Mesenchymal stem cell (in vitro differentiated cells and primary cell): ENCODE data around the gene KCTD17. TPM values are rescaled to one million over a fixed set of nuclear protein-coding genes. Genes with fewer than 3 reads are reported as not detected.

Experiments used
- DNase-seq: peaks from one replicate; pipeline ENCODE4 v3.0.0-alpha.2; 2013
- H2AFZ ChIP-seq: one replicate; pipeline ENCODE4 v1.6.1; 2013; ENCODE audit warnings: low read depth, mild to moderate bottlenecking, control low read depth, inconsistent platforms, low read length, moderate library complexity
- H2AK5ac ChIP-seq: 2 replicates; pipeline ENCODE4 v1.6.1; 2013; ENCODE audit warnings: low read length, moderate library complexity, mild to moderate bottlenecking, inconsistent platforms; ENCODE audit not compliant: severe bottlenecking
- H2BK120ac ChIP-seq: one replicate; pipeline ENCODE4 v1.6.1; 2013; ENCODE audit warnings: low read depth, mild to moderate bottlenecking, inconsistent platforms, low read length, moderate library complexity
- H2BK12ac ChIP-seq, 2 experiments: one replicate each; pipeline ENCODE4 v1.6.1; 2013; ENCODE audit warnings: inconsistent platforms in 2 of 2, low read length in 2 of 2, mild to moderate bottlenecking in 2 of 2, moderate library complexity in 2 of 2, control low read depth in 1 of 2
- H2BK15ac ChIP-seq: one replicate; pipeline ENCODE4 v1.6.1; 2013; ENCODE audit warnings: mild to moderate bottlenecking, low read depth, inconsistent platforms; ENCODE audit not compliant: poor library complexity, severe bottlenecking
- H2BK5ac ChIP-seq: 2 replicates; pipeline ENCODE4 v1.6.1; 2013; ENCODE audit warnings: low read depth, mild to moderate bottlenecking, low read length, control low read depth, inconsistent platforms; ENCODE audit not compliant: poor library complexity, severe bottlenecking
- H3K14ac ChIP-seq, 2 experiments: one replicate each; pipeline ENCODE4 v1.6.1; 2013; ENCODE audit warnings: inconsistent platforms in 2 of 2, low read length in 2 of 2, control low read depth in 1 of 2, mild to moderate bottlenecking in 1 of 2, moderate library complexity in 1 of 2
- H3K18ac ChIP-seq, 2 experiments: one replicate each; pipeline ENCODE4 v1.6.1; 2013; ENCODE audit warnings: inconsistent platforms in 2 of 2, low read length in 2 of 2, control low read depth in 1 of 2, low read depth in 1 of 2, mild to moderate bottlenecking in 1 of 2
- H3K23ac ChIP-seq, 2 experiments: one replicate each; pipeline ENCODE4 v1.6.1; 2013; ENCODE audit warnings: inconsistent platforms in 2 of 2, low read length in 2 of 2, mild to moderate bottlenecking in 2 of 2, moderate library complexity in 2 of 2, control low read depth in 1 of 2
- H3K27ac ChIP-seq: 2 replicates; pipeline ENCODE4 v1.5.1; 2013; ENCODE audit warnings: mild to moderate bottlenecking, moderate library complexity, low read length, control low read depth, inconsistent platforms; ENCODE audit not compliant: poor library complexity, severe bottlenecking
- H3K27me3 ChIP-seq, 2 experiments: 2 replicates each; pipeline versions ENCODE4 v1.6.1 to v1.7.0; 2013; ENCODE audit warnings: low read length in 2 of 2, mild to moderate bottlenecking in 2 of 2, moderate library complexity in 2 of 2, control low read depth in 1 of 2, inconsistent platforms in 1 of 2; ENCODE audit not compliant: control insufficient read depth in 1 of 2, insufficient read depth in 1 of 2
- H3K36me3 ChIP-seq, 2 experiments: 2 replicates each; pipeline versions ENCODE4 v1.6.1 to v1.7.0; 2013; ENCODE audit warnings: low read length in 2 of 2, control low read depth in 1 of 2, inconsistent platforms in 1 of 2, low read depth in 1 of 2, mild to moderate bottlenecking in 1 of 2; ENCODE audit not compliant: insufficient read depth in 2 of 2, control insufficient read depth in 1 of 2
- H3K4ac ChIP-seq, 2 experiments: one replicate each; pipeline ENCODE4 v1.6.1; 2013; ENCODE audit warnings: inconsistent platforms in 2 of 2, low read length in 2 of 2, mild to moderate bottlenecking in 2 of 2, moderate library complexity in 2 of 2, control low read depth in 1 of 2, low read depth in 1 of 2
- H3K4me1 ChIP-seq: 2 replicates; pipeline ENCODE4 v1.6.1; 2013; ENCODE audit warnings: low read depth, low read length, control low read depth; ENCODE audit not compliant: control insufficient read depth, insufficient read depth
- H3K4me2 ChIP-seq: 2 replicates; pipeline ENCODE4 v1.6.1; 2013; ENCODE audit warnings: low read length, mild to moderate bottlenecking, inconsistent platforms; ENCODE audit not compliant: poor library complexity, severe bottlenecking
- H3K4me3 ChIP-seq, 2 experiments: 2 replicates each; pipeline versions ENCODE4 v1.5.1 to v1.7.0; 2013; ENCODE audit warnings: low read length in 2 of 2, mild to moderate bottlenecking in 2 of 2, control low read depth in 1 of 2, low read depth in 1 of 2; ENCODE audit not compliant: insufficient read depth in 1 of 2
- H3K79me1 ChIP-seq: replicated peaks from 2 replicates; pipeline ENCODE4 v1.6.1; 2013; ENCODE audit warnings: mild to moderate bottlenecking, control low read depth, low read length, inconsistent platforms; ENCODE audit not compliant: poor library complexity, severe bottlenecking
- H3K9ac ChIP-seq: 2 replicates; pipeline ENCODE4 v1.7.0; 2013; ENCODE audit warnings: mild to moderate bottlenecking, low read length, moderate library complexity
- H3K9me3 ChIP-seq: 2 replicates; pipeline ENCODE4 v1.7.0; 2013; ENCODE audit warnings: mild to moderate bottlenecking, low read length; ENCODE audit not compliant: control insufficient read depth
- H4K8ac ChIP-seq: one replicate; pipeline ENCODE4 v1.6.1; 2013; ENCODE audit warnings: inconsistent platforms, mild to moderate bottlenecking, low read length, moderate library complexity
- H4K91ac ChIP-seq: one replicate; pipeline ENCODE4 v1.6.1; 2013; ENCODE audit warnings: mild to moderate bottlenecking, low read length, inconsistent platforms
- WGBS: methylation state at CpG from one replicate; pipeline ENCODE4 v1.1.7; 2013; ENCODE audit warnings: mixed read lengths; 5-methylcytosine and 5-hydroxymethylcytosine counted together
- small RNA-seq: library from polyadenylated mRNA; stranded (forward); fragments of <200 nt; extraction: miRNeasy Mini kit (QIAGEN cat#:217004); gene quantifications from one replicate; pipeline ENCODE3, GENCODE V24; 2013; ENCODE audit warnings: low read depth

The KCTD17 gene

DNA sequence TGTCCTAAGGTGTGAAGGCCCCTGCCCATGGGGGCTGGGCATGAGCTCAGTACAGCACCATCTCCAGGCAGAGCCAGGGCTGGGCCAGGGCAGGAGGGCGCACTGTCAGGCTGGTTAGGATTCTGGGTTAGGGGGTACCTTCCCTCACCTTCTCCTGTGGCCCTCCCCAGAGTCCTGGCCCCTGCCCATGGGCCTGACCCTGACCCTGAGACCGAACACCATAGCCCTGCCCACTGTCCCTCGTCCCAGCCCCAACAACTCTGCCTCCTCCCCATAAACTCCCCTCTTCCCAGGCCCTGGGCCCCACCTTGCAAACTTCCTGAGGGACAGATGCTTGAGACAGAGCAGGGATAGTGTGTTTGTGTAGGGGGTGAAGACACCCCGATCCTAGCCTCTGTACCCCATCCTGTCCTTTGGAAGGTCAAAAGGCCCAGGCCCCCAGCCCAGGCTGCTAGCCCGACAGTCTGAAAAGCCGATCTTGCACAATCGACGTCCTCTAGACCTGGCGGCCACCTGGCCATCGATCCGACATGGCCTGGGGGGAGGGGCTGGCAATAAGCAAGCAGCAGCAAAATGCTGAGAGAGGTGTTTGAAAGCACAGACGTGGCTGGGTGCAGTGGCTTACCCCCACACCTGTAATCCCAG, 60.7 kb downstream of the KCTD17 start:
- no peak overlapping the region for H3K14ac ChIP-seq
- no peak overlapping the region for H2AK5ac ChIP-seq
- H3K4me2 ChIP-seq, result no peak overlapping the region
- H2AFZ ChIP-seq, result no peak overlapping the region
- H4K8ac ChIP-seq, result no peak overlapping the region
- H3K27ac ChIP-seq, result no peak overlapping the region
- H3K23ac ChIP-seq, result no peak overlapping the region
- no peaks in the 10 kb centered on the region for H3K9me3 ChIP-seq
- H2BK120ac ChIP-seq, result no peak overlapping the region
- H2BK5ac ChIP-seq, result no peak overlapping the region
- no peaks in the 10 kb centered on the region for H3K36me3 ChIP-seq
- H3K4me1 ChIP-seq, result peaks cover 3% of the 10 kb centered on the region
- H3K79me1 ChIP-seq, result no peaks in the 10 kb centered on the region
- H2BK12ac ChIP-seq, result no peak overlapping the region
- no peak overlapping the region for H3K4ac ChIP-seq
- H3K4me3 ChIP-seq, result no peak overlapping the region
- no peak for DNase-seq
- no peak overlapping the region for H4K91ac ChIP-seq
- no peak overlapping the region for H3K9ac ChIP-seq
- no peak overlapping the region for H2BK15ac ChIP-seq
- 81% methylated on average over 12 of the region's 12 CpGs for WGBS
- peaks cover 33 to 71% of the 10 kb centered on the region in 2 experiments for H3K27me3 ChIP-seq
- H3K18ac ChIP-seq, result no peak overlapping the region

Small RNA genes lying within 50 kb of the gene (small RNA-seq; reads per million reads assigned to genes)
- not detected for gene RF00019
